ENCODE data around the gene NUFIP2. TPM values are rescaled to one million over a fixed set of nuclear protein-coding genes. Genes with fewer than 3 reads are reported as not detected.

NUFIP2 gene
- total and polyA plus RNA-seq, 4 donors = 2.7 to 30.2 (median 14.5) TPM

DNA sequence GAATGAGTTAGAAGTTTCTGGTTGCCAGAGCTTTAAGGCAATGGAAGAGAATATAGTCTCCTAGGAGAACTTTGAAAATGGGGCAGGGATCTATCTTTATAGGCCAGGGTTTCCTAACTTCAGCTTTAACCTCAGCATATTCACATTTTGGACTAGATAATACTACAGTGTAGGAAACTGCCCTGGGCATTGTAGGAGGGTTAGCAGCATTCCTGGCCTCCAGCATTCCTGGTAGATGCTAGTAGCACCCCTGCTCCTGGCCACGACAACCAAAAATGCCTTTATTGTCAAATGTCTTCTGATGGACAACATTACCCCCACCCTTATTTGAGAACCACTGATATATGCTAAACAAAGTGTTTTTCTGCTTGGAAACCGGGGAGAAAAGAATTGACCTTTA, 86.0 kb downstream of the NUFIP2 start:
- no peaks in the 10 kb centered on the region for H3K9me3 ChIP-seq (ENCODE audit: control insufficient read depth in 4 of 4, low read length in 3 of 4)
- no peaks in the 10 kb centered on the region for H3K4me1 ChIP-seq (ENCODE audit: control insufficient read depth in 4 of 4, insufficient read depth in 4 of 4, low read length in 3 of 4)
- H3K4me3 ChIP-seq (ENCODE audit: low read depth in 1 of 3, low read length in 3 of 3) = no peak overlapping the region
- DNase-seq (ENCODE audit: low spot score) = no peak
- H3K27me3 ChIP-seq (ENCODE audit: control insufficient read depth in 4 of 4, insufficient read depth in 4 of 4, low read length in 3 of 4) = no peaks in the 10 kb centered on the region
- no peaks in the 10 kb centered on the region for H3K36me3 ChIP-seq (ENCODE audit: control insufficient read depth in 4 of 4, insufficient read depth in 3 of 4, low read depth in 1 of 4, low read length in 3 of 4)
- H3K27ac ChIP-seq (ENCODE audit: low read depth in 1 of 2, low read length in 2 of 2) = no peak overlapping the region
- H3K9ac ChIP-seq (ENCODE audit: low read depth in 1 of 2, low read length in 2 of 2) = no peak overlapping the region
- 93% methylated on average over 2 of the region's 2 CpGs for WGBS
- TF ChIP-seq EGR1 (IDR thresholded peaks at IDR 0.05; ENCODE audit: low read depth in 2 of 2) (no peak), JUND (IDR thresholded peaks at IDR 0.05) (no peak), SP1 (IDR thresholded peaks at IDR 0.05) (no peak), NR2F2 (IDR thresholded peaks at IDR 0.05) (no peak), FOXA2 (IDR thresholded peaks at IDR 0.05) (no peak)
- TF ChIP-seq, protein P1, sequence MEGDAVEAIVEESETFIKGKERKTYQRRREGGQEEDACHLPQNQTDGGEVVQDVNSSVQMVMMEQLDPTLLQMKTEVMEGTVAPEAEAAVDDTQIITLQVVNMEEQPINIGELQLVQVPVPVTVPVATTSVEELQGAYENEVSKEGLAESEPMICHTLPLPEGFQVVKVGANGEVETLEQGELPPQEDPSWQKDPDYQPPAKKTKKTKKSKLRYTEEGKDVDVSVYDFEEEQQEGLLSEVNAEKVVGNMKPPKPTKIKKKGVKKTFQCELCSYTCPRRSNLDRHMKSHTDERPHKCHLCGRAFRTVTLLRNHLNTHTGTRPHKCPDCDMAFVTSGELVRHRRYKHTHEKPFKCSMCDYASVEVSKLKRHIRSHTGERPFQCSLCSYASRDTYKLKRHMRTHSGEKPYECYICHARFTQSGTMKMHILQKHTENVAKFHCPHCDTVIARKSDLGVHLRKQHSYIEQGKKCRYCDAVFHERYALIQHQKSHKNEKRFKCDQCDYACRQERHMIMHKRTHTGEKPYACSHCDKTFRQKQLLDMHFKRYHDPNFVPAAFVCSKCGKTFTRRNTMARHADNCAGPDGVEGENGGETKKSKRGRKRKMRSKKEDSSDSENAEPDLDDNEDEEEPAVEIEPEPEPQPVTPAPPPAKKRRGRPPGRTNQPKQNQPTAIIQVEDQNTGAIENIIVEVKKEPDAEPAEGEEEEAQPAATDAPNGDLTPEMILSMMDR (IDR thresholded peaks at IDR 0.05; ENCODE audit: low read depth, low read length, missing input control) = no peak

Other genes starting within 250 kb of the NUFIP2 start
- 10 to 100 TPM; 38.2 to 81.6 TPM for gene MYO18A, start 113.8 kb downstream of the NUFIP2 start, total RNA-seq
- gene MYO18A, start 113.8 kb downstream of the NUFIP2 start, polyA plus RNA-seq = 10 to 100 TPM; 26.3 to 36.4 TPM
- not detected for gene CRYBA1, start 47.3 kb downstream of the NUFIP2 start, total RNA-seq
- not detected for gene CRYBA1, start 47.3 kb downstream of the NUFIP2 start, polyA plus RNA-seq
- 10 to 100 TPM; 19.7 to 20.5 TPM for gene TAOK1, start 96.2 kb upstream of the NUFIP2 start, total RNA-seq
- 1 to 10 TPM; 4.3 to 5.5 TPM for gene TAOK1, start 96.2 kb upstream of the NUFIP2 start, polyA plus RNA-seq